ENCODE data around the gene BLACAT1. TPM values are rescaled to one million over a fixed set of nuclear protein-coding genes. Genes with fewer than 3 reads are reported as not detected.

Gene BLACAT1
- total and polyA plus RNA-seq, 2 of the 8 experiments (the other 6 are each of a cell fraction or from before 2014, with no cell fraction given): 3.5 to 10.5 TPM

GRCh38 chr1:205458777-205459566 lies 3.1 kb upstream of the BLACAT1 start:
- no peak overlapping the region for H4K91ac ChIP-seq (replicated peaks; ENCODE audit: insufficient read length, low read length)
- POLR2A ChIA-PET (ENCODE audit: partially characterized antibody): interaction anchor here (1.0 to 7.7 kb wide), 7 partner anchors 14 to 145 kb away, joined by 3 to 220 read pairs (median 6); no protein-coding TSS in a partner anchor
- peaks cover 7 to 23% (median 13%) of the 10 kb centered on the region in 4 experiments for H3K4me1 ChIP-seq (replicated peaks in 1 of 4; ENCODE audit: control insufficient read depth in 3 of 4, insufficient read depth in 4 of 4, low read length in 3 of 4)
- H4K20me1 ChIP-seq (replicated peaks in 1 of 2; ENCODE audit: control insufficient read depth in 1 of 2, insufficient read depth in 2 of 2, low read length in 2 of 2): peaks cover 0 to 1% of the 10 kb centered on the region in 2 experiments
- peaks cover 0 to 5% of the 10 kb centered on the region in 2 experiments; a peak in 2 of 4 replicates for H3K79me2 ChIP-seq (ENCODE audit: control insufficient read depth in 1 of 2, insufficient read depth in 2 of 2, low read length in 2 of 2)
- DNase-seq (ENCODE audit: low read depth in 1 of 2, low spot score in 2 of 2) (peak in 1 of 2 experiments; percentile 80), FAIRE-seq (peak; percentile 58)
- no peak overlapping the region for H2AFZ ChIP-seq (ENCODE audit: low read length)
- H4K5ac ChIP-seq (ENCODE audit: insufficient read length, low read depth, low read length): no peak overlapping the region
- 75% methylated on average over 6 of the region's 6 CpGs; no CpG with 5 or more reads in 1 of the 2 experiments for WGBS, 2 experiments (ENCODE audit: extremely low coverage in 1 of 2, insufficient coverage in 1 of 2, insufficient read length in 1 of 2, insufficient replicate concordance in 2 of 2, low coverage in 1 of 2, low lambda C conversion rate in 2 of 2, missing lambda C conversion rate in 1 of 2)
- H2AK5ac ChIP-seq (ENCODE audit: low read depth, low read length): no peak overlapping the region
- peaks cover 14% of the 10 kb centered on the region for H3K23me2 ChIP-seq (ENCODE audit: low read depth, low read length)
- H3K18ac ChIP-seq (ENCODE audit: extremely low read depth, low read length): no peak overlapping the region
- H3K4me3 ChIP-seq (ENCODE audit: extremely low read depth in 1 of 4, insufficient read depth in 2 of 4, low read depth in 3 of 4, low read length in 4 of 4): no peak overlapping the region
- no peak overlapping the region for H3K14ac ChIP-seq (ENCODE audit: insufficient read length)
- H3K9me3 ChIP-seq (ENCODE audit: insufficient read depth in 2 of 2, low read depth in 1 of 2, low read length in 1 of 2): no peaks in the 10 kb centered on the region
- no peak overlapping the region for H2BK120ac ChIP-seq (replicated peaks; ENCODE audit: low read depth, low read length)
- peaks cover 2% of the 10 kb centered on the region; the same call in 1 of the 2 replicates for H3K79me1 ChIP-seq (ENCODE audit: low read depth, low read length)
- peaks cover 0 to 2% (median 0%) of the 10 kb centered on the region in 4 experiments; a peak in 2 of 7 replicates for H3K27me3 ChIP-seq (replicated peaks in 1 of 4; ENCODE audit: control insufficient read depth in 3 of 4, extremely low read depth in 1 of 4, insufficient read depth in 3 of 4, low read length in 3 of 4)
- H4K8ac ChIP-seq (ENCODE audit: extremely low read depth, insufficient read depth, low read length): no peak overlapping the region
- peaks cover 0 to 2% (median 0%) of the 10 kb centered on the region in 4 experiments; a peak in 1 of 8 replicates for H3K36me3 ChIP-seq (ENCODE audit: control insufficient read depth in 2 of 4, insufficient read depth in 4 of 4, low read length in 3 of 4)
- no peak overlapping the region; a peak in 1 of 4 replicates for H3K4me2 ChIP-seq (ENCODE audit: insufficient read depth in 1 of 2, low read depth in 2 of 2, low read length in 2 of 2)
- H3K27ac ChIP-seq (ENCODE audit: low read depth, low read length): no peak overlapping the region
- H3K23ac ChIP-seq (ENCODE audit: insufficient read length): no peak overlapping the region
- H2BK12ac ChIP-seq (ENCODE audit: low read depth, low read length): no peak overlapping the region
- no peak overlapping the region for H3K56ac ChIP-seq (replicated peaks; ENCODE audit: insufficient read length, low read depth, low read length)
- CTCF ChIA-PET (ENCODE audit: partially characterized antibody): interaction anchor here (1.1 to 30.2 kb wide), 6 partner anchors 12 to 65 kb away, joined by 3 to 767 read pairs (median 102); partner anchors contain the start of gene LEMD1
- H3K9ac ChIP-seq (replicated peaks in 1 of 4; ENCODE audit: extremely low read depth in 1 of 4, low read depth in 3 of 4, low read length in 3 of 4): no peak overlapping the region
- no peak overlapping the region for H2BK15ac ChIP-seq (ENCODE audit: low read length)
- no peak overlapping the region for H3K4ac ChIP-seq (replicated peaks; ENCODE audit: insufficient read length, low read depth, low read length)
- H2BK20ac ChIP-seq (ENCODE audit: low read length): no peak overlapping the region
- H2BK5ac ChIP-seq (ENCODE audit: low read depth, low read length): no peak overlapping the region
- TF ChIP-seq RXRA (IDR thresholded peaks at IDR 0.05; ENCODE audit: insufficient read depth, low read depth, low read length) (no peak), BRCA1 (IDR thresholded peaks at IDR 0.05; ENCODE audit: low read depth, low read length) (no peak), CHD1 (IDR thresholded peaks at IDR 0.05; ENCODE audit: low read depth, low read length) (no peak), CHD2 (IDR thresholded peaks at IDR 0.05; ENCODE audit: low read length) (no peak), SP2 (IDR thresholded peaks at IDR 0.05; ENCODE audit: low read length) (no peak), BCL11A (IDR thresholded peaks at IDR 0.05; ENCODE audit: low read depth in 2 of 2, low read length in 2 of 2) (no peak), FOSL1 (IDR thresholded peaks at IDR 0.05; ENCODE audit: insufficient read depth, low read depth, low read length) (no peak), SRF (IDR thresholded peaks at IDR 0.05; ENCODE audit: low read depth, low read length) (no peak), MAFK (IDR thresholded peaks at IDR 0.05; ENCODE audit: low read depth, low read length) (no peak), CREB1 (IDR thresholded peaks at IDR 0.05) (no peak)
- TF ChIP-seq, protein P1, sequence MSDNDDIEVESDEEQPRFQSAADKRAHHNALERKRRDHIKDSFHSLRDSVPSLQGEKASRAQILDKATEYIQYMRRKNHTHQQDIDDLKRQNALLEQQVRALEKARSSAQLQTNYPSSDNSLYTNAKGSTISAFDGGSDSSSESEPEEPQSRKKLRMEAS (IDR thresholded peaks at IDR 0.05): peak; percentile 26; the same call in 1 of the 2 replicates
- TF ChIP-seq, protein P2, sequence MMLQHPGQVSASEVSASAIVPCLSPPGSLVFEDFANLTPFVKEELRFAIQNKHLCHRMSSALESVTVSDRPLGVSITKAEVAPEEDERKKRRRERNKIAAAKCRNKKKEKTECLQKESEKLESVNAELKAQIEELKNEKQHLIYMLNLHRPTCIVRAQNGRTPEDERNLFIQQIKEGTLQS (IDR thresholded peaks at IDR 0.05; ENCODE audit: insufficient read depth, low read depth, low read length): no peak
